HG03575 (cell line): Measurements from ENCODE around the gene ATP6V0D1.
"Not testable (repeated sequence)": the region's sequence is repeated elsewhere in the genome, so short reads cannot be mapped to it uniquely, and the experiment has no call there.

Experiments
- ATAC-seq: cut with Tn5 transposase; IDR thresholded peaks from one replicate; pipeline ENCODE4 v1.9.1; 2021; ENCODE audit not compliant: unreplicated experiment, insufficient number of reproducible peaks, low FRiP score; ENCODE audit errors: extremely low read depth

The ATP6V0D1 gene

DNA sequence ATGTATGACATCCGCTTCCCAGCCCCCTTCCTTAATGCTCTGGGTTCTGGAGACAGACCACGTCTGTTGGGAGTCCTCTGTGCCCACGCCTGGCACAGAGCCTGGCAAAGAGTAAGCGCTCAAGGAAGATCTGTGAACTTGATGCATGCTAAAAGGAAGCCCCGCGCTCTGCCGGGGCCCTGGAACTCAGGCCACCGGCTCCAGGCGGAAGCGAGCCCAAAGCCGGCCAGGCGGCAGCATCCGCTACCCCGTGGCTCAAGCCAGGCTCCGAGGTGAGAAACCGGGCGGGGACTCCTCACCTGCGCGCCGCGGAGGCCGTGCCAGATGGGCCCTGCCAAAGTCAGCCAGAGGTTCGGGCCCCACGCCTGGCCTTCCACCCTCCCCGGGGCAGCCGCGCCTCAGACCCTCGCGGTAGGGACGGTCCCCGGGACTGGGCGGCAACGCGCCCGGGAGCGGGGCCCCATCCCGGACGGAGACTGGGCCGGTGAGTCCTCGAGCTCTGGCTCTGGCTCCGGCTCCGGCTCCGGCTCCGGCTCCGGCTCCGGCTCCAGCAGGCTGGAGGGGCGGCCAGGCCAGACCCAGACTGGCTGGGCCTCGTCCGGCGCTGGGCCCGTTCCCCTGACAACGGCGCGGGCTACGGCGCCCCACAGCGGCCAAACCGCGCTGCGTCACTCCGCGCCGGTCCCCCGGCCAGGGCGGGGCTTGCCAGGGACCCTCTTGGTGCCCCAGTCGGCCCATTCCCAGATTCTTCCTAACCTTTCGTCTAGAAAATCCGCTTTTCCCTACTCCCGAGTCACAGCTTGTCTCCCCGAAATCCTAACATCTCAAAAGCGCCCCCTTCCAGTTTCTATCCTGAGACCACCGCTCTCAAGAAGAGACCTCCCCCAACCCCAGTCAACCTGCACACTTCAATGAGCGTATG is 64.8 kb downstream of the ATP6V0D1 start, which contains the start of gene ZDHHC1:
TSS of gene ZDHHC1 (minus strand) at position 606 of the 922 bp plus-strand sequence. CDS start 8,702 bp downstream, outside the sequence.
- no peak for ATAC-seq

DNA sequence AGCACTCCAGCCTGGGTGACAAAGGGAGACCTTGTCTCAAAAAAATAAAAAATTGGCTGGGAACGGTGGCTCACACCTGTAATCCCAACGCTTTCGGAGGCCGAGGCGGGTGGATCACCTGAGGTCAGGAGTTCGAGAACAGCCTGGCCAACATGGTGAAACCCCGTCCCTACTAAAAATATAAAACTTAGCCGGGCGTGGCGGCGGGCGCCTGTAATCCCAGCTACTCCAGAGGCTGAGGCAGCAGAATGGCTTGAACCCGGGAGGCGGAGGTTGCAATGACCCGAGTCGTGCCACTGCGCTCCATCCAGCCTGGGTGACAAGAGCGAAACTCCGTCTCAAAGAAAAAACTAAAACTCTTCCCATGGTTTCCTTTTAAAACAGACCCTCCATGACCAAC is 65.5 kb downstream of the ATP6V0D1 start:
- ATAC-seq, result not testable (repeated sequence)

GRCh38 chr16:67413978-67414911 is 66.7 kb downstream of the ATP6V0D1 start:
- ATAC-seq, result no peak

DNA sequence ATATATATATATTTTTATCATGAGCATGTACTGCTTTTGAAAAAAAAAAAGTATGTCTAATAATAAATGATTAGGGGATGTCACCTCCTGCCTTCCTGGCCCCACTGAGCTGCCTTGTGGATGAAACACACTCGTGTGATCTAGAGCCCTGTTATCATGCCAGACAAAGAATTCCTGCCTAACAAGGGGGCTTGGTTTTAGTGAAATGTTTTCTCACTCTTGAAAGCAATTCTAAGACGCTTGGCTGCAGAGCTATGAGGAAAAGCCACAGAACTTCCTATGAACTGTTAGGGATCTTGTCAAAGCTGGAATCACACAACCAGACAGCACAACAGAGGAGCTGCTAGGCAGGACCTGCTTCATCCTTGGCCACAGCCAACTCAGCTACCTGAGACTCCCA is 68.7 kb downstream of the ATP6V0D1 start:
- ATAC-seq, result no peak

DNA sequence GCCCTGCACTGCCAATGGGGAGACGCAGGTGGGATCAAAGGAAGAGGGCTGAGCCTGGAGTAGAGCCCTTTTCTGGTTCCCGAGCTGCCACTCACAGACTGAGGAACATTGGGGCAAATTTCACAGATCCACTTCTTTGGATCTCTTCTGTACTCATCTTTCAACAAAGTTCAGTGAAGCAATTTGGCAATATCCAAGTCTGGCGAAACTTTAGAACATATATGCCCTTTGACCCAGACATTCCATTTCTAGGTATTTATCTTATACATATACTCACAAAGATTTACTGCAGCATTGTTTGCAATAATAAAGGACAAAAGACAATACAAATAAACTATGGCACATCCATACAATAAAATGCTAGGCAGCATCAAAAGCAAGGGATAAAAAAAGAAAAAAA is 69.6 kb downstream of the ATP6V0D1 start:
- no peak for ATAC-seq

- no peak for ATAC-seq
These were observed 71.3 kb downstream of the ATP6V0D1 start for GRCh38 chr16:67409631-67410030.

DNA sequence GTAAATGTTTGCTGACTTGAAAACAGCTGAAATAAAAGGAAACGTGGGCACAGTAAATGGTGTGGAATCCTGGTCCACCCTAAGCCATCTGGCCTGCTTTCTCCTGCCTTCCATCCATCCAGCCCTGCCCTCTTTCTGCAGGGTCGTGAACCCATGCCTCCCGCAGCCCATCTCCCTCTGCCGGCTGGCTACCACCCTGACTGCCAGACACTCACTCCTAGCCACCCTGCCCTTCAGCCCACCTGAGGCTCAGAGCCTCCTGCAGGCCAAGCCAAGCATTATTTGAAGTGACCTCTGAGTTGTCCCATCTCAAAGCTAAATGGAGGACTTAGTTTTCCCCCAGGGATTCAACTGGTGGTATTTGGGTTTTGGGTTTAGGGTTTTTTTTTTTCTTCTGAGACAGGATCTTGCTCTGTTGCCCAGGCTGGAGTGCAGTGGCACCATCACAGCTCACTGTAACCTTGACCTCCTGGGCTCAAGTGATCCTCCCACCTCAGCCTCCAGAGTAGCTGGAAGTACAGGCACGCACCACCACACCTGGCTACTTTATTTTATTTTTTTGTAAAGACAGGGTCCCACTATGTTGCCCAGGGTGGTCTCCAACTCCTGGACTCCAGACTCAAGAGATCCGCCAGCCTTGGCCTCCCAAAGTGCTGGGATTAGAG is 73.0 kb downstream of the ATP6V0D1 start:
- ATAC-seq, result no peak

GRCh38 chr16:67407176-67407787 is 73.7 kb downstream of the ATP6V0D1 start:
- no peak for ATAC-seq

- ATAC-seq, result no peak
These were observed 74.6 kb downstream of the ATP6V0D1 start for GRCh38 chr16:67406111-67406971.

DNA sequence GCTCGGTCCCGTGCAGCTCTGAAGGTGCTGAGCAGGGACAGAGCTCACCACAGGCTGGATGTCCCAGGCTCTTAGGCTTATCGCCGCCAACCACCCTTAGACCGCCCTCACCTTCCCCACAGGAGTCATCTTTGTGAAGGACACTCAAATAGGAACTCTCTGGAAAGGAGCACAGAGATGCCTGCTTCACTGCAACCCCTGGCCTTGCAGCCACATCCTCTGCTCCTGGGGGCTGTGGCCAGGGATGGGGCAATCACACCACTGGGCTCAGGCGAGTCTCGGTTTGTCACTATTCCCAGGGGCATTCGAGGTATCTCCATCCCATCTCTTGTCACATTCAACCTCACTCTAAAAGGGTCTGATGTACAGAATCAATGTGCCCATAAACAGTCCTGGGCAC is 75.6 kb downstream of the ATP6V0D1 start:
- ATAC-seq, result no peak

DNA sequence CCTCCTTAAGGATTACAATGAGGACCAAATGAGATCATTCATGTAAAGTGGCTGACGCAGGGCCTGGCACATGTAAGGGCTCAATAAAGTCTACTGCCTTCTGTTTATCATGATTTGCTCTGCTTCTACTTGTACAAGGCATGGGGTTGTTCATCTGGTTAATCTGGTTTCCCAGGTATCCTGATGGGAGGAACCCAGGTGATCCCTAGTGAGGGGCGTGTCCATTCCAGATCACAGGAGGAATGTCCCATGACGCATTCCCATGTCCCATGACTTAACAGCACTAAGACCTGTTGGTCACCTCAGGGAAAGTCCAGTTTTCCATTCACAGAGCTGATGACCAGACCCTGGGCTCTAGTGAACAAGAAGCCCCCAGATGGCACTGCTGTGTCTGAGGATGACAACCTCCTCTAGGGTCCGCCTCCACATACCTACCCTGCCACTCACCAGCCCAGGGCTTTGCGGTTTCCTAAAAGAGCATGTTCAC is 76.2 kb downstream of the ATP6V0D1 start:
- ATAC-seq, result no peak

DNA sequence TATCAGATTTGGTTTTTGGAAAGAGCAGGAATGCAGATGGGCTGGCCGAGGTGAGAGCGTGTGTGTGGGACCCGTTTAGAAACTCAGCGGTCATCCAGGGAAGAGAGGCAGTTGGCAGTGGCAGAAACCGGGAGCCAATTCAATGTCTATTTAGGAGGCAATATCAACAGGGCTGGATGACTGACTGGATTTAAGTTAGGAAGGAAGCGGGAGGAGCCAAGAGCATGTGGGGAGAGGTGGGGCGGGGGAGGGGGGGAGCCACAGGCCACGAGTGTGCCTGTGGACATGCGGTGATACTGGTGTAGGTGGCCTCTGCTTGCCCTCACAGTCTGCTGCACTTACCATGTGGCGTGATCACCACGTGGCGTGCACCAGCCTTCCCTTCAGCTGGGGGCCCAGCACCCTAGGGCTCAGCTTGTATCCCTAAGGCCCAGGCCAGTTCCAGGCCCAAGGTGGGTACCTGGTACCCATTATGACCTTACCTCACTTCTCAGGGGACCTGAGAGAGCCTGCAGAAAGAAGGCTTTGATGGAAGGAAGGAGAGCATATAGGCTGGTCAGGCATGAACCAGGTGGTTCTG is 76.9 kb downstream of the ATP6V0D1 start:
- no peak for ATAC-seq

- ATAC-seq, result no peak
These were observed 80.1 kb downstream of the ATP6V0D1 start for GRCh38 chr16:67400901-67401300.

GRCh38 chr16:67399749-67400704 is 80.9 kb downstream of the ATP6V0D1 start:
- no peak for ATAC-seq

GRCh38 chr16:67399218-67399733 is 81.7 kb downstream of the ATP6V0D1 start:
- ATAC-seq, result no peak

GRCh38 chr16:67398546-67399217 is 82.3 kb downstream of the ATP6V0D1 start:
- ATAC-seq, result no peak
